ENCODE data around the gene ZC3H11A.
"Not testable (repeated sequence)": the region's sequence is repeated elsewhere in the genome, so short reads cannot be mapped to it uniquely, and the experiment has no call there.

The ZC3H11A gene

DNA sequence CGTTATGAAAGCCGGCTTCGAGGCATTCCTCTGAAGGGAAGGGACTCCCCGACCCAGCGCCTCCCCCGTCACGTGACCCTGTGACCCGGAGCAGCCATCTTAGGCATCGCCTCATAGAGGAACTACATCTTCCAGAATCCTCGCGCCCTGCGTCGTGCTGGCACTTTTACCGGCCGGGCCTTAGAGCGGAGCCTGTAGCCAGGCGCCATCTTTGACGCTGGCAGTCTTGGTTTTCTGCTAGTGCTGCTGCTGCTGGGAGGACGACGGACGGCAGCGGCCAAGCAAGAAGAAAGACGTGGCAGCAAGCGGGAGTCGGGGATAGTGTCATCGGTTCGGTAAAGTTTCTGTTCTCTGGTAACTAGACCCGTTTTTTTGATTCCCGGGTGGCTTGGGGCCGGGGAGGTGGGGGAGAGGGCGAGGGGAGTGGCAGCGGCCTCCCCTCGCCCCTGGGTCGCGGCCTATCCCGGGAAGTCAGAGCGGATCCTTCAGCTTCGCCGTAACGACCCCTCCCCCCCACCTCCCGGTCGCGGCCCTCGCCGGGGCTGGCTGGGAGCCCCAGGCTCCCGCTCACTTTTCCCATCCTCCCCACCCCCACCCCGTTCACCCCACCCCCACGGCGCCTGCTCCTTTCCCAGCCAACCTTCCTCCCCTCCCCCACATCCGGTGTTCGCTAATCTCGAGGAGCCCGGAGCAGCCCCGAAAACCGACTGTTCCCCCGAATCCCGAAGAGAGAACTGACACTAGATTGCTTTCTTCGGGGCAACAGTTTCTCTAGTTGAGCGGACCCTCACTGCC is at the start of gene ZC3H11A, which contains the start of gene ZBED6:
Gene ZC3H11A (plus strand): TSS at position 183 of the 795 bp plus-strand sequence. CDS start 21,448 bp downstream, outside the sequence.
Gene ZBED6 (plus strand): TSS at position 183 of the 795 bp plus-strand sequence. CDS start 1,900 bp downstream, outside the sequence.
- TF ChIP-seq, protein P1, sequence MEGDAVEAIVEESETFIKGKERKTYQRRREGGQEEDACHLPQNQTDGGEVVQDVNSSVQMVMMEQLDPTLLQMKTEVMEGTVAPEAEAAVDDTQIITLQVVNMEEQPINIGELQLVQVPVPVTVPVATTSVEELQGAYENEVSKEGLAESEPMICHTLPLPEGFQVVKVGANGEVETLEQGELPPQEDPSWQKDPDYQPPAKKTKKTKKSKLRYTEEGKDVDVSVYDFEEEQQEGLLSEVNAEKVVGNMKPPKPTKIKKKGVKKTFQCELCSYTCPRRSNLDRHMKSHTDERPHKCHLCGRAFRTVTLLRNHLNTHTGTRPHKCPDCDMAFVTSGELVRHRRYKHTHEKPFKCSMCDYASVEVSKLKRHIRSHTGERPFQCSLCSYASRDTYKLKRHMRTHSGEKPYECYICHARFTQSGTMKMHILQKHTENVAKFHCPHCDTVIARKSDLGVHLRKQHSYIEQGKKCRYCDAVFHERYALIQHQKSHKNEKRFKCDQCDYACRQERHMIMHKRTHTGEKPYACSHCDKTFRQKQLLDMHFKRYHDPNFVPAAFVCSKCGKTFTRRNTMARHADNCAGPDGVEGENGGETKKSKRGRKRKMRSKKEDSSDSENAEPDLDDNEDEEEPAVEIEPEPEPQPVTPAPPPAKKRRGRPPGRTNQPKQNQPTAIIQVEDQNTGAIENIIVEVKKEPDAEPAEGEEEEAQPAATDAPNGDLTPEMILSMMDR (IDR thresholded peaks at IDR 0.05; ENCODE audit: extremely low read depth, insufficient read depth, missing control alignments) = no peak
- peak; percentile 94 for DNase-seq (ENCODE audit: low spot score)
- in situ Hi-C loops (cut with MboI; ENCODE audit: low pct_unique_long_range_greater_than_20kb, low sequenced_read_pairs, unreplicated experiment) = no loop called here

DNA sequence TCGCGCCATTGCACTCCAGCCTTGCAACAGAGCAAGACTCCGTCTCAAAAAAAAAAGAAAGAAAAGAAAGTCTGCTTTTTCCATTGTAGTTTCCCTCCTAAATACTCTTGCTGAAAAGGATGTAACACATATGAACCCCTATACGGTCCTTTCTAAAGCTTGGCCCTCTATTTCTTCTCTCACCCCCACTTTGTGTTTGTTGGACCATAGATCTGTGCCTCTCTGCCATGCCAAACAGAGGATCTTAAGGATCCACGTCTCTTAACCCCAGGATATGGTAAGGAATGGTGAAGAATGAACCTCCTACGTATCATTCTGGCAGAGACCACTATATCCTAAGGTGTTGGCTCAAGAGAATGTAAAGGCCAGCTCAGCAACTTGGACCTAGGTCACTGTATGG is 49.1 kb upstream of the ZC3H11A start:
- TF ChIP-seq, protein P1 (IDR thresholded peaks at IDR 0.05; ENCODE audit: extremely low read depth, insufficient read depth, missing control alignments) = no peak
- no peak for DNase-seq (ENCODE audit: low spot score)
- in situ Hi-C loops (cut with MboI; ENCODE audit: low pct_unique_long_range_greater_than_20kb, low sequenced_read_pairs, unreplicated experiment) = no loop called here

DNA sequence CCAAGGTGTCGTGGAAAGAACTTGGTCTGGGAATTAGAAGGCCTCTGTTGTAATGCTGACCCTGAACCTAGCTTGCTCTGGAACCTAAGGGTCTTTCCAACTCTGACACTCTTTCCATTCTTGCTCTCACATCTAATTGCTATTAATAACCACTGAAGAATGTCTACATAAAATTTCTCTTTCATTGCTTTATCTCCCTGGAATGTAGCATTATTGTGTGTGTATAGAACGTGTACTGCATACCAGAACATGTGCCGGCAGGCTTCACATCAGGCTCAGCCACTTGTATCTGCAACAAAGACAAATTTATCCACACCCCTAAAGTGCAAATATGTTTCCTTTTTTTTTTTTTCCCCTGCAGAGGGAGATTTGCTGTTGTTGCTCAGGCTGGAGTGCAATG is 44.4 kb upstream of the ZC3H11A start:
- TF ChIP-seq, protein P1 (IDR thresholded peaks at IDR 0.05; ENCODE audit: extremely low read depth, insufficient read depth, missing control alignments) = no peak
- in situ Hi-C loops (cut with MboI; ENCODE audit: low pct_unique_long_range_greater_than_20kb, low sequenced_read_pairs, unreplicated experiment) = no loop called here
- no peak for DNase-seq (ENCODE audit: low spot score)

DNA sequence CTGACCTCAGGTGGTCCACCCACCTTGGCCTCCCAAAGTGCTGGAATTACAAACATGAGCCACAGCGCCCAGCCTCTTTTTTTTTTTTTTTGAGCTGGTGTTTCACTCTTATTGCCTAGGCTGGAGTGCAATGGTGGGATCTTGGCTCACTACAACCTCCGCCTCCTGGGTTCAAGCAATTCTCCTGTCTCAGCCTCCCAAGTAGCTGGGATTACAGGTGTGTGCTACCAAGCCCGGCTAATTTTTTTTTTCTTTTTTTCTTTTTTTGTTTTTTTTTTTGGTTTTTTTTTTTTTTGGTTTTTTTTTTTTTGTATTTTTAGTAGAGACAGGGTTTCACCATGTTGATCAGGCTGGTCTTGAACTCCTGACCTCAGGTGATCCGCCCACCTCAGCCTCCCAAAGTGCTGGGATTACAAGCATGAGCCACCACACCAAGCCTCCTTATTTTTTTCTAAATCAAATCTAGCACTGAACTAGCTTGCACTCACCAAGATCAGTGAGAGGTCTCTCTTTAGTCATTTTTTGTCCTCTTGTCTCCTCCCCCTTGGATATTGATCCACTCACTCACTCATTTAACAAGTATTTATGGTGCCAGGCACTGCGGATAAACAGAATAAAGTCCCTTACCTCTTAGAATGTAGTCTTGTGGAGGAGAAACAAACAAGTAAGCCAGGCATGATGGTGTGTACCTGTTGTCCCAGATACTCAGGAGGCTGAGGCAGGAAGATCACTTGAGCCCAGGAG is 43.6 kb upstream of the ZC3H11A start:
- DNase-seq (ENCODE audit: low spot score); in situ Hi-C loops (cut with MboI; ENCODE audit: low pct_unique_long_range_greater_than_20kb, low sequenced_read_pairs, unreplicated experiment): not testable (repeated sequence)

DNA sequence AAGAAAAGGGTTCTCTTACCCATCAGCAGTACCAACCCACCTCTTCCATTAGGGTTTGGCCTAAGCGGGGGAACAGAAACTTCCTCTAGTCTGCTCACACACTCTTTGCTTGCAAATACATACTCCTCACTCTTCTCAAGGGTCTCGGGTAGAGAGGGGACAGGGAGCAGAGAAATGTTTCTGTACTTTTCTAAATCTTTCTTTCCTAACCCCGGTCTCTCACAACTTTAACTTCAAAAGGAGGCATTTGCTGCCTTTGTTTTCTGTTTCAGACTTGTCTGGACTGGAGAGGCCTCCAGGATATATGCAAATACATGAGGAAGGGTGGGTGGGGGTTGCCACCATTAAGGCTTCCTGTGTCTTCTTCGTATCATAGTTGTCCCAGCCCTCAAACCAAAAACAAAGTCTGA is 41.0 kb upstream of the ZC3H11A start:
- TF ChIP-seq, protein P1 (IDR thresholded peaks at IDR 0.05; ENCODE audit: extremely low read depth, insufficient read depth, missing control alignments) = no peak
- in situ Hi-C loops (cut with MboI; ENCODE audit: low pct_unique_long_range_greater_than_20kb, low sequenced_read_pairs, unreplicated experiment) = no loop called here
- DNase-seq (ENCODE audit: low spot score) = no peak

DNA sequence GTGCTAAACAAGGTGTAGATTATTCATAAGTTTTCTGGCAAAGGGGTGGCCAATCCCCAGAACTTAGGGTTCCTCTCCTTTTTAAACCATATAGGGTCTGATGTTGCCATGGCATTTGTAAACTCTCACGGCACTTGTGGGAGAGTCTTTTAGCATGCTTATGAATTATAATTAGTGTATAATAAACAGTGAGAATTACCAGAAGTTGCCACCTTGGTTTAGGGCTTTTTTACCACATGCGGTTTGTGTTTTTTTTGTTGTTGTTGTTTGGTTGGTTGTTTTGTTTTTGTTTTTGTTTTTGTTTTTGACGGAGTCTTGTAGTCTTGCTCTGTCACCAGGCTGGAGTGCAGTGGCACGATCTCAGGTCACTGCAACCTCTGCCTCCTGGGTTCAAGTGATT is 39.4 kb upstream of the ZC3H11A start:
- TF ChIP-seq, protein P1 (IDR thresholded peaks at IDR 0.05; ENCODE audit: extremely low read depth, insufficient read depth, missing control alignments) = no peak
- no peak for DNase-seq (ENCODE audit: low spot score)
- in situ Hi-C loops (cut with MboI; ENCODE audit: low pct_unique_long_range_greater_than_20kb, low sequenced_read_pairs, unreplicated experiment) = no loop called here

DNA sequence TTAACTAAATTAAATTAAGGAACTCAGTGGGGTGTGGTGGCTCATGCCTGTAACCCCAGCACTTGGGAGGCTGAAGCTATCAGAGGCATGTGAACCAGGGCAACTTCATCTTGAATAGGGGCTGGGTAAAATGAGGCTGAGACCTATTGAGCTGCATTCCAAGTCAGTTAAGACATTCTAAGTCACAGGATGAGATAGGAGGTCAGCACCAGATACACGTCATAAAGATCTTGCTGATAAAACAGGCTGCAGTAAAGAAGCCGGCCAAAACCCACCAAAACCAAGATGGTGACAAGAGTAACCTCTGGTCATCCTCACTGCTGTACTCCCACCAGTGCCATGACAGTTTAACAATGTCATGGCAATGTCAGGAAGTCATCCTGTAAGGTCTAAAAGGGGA is 36.7 kb upstream of the ZC3H11A start:
- DNase-seq (ENCODE audit: low spot score); in situ Hi-C loops (cut with MboI; ENCODE audit: low pct_unique_long_range_greater_than_20kb, low sequenced_read_pairs, unreplicated experiment): not testable (repeated sequence)
